Natural killer cell (primary cell): ENCODE measurements around the gene GGNBP2. TPM values are rescaled to one million over a fixed set of nuclear protein-coding genes. Genes with fewer than 3 reads are reported as not detected.

ENCODE experiments used
- ATAC-seq, 3 donors: fragments of 150-1000 bp in 2 of 3; fragments of 200-7000 bp in 1 of 3; cut with Tn5 transposase; 1 replicate in 1 of 3; 2 replicates in 2 of 3; pipeline ENCODE4 v1.10.0; 2021; ENCODE audit warnings: mild to moderate bottlenecking in 2 of 3, moderate library complexity in 2 of 3
- DNase-seq, 2 donors: peaks; one replicate each; pipeline versions ENCODE4 v3.0.0 to v3.0.0-alpha.2; 2013 to 2021; ENCODE audit warnings: mixed read lengths in 1 of 2
- H3K27ac ChIP-seq: one replicate; pipeline ENCODE4 v1.5.1; 2013; ENCODE audit warnings: mild to moderate bottlenecking, low read length
- H3K27me3 ChIP-seq: one replicate; pipeline ENCODE4 v1.6.1; 2013; ENCODE audit warnings: low read length; ENCODE audit not compliant: control insufficient read depth, insufficient read depth
- H3K36me3 ChIP-seq: one replicate; pipeline ENCODE4 v1.6.1; 2013; ENCODE audit warnings: low read length; ENCODE audit not compliant: control insufficient read depth, insufficient read depth
- H3K4me1 ChIP-seq: one replicate; pipeline ENCODE4 v1.6.1; 2013; ENCODE audit warnings: low read length; ENCODE audit not compliant: control insufficient read depth, insufficient read depth
- H3K4me3 ChIP-seq: one replicate; pipeline ENCODE4 v1.5.1; 2013; ENCODE audit warnings: low read length
- H3K9me3 ChIP-seq: one replicate; pipeline ENCODE4 v1.6.1; 2013; ENCODE audit warnings: low read length; ENCODE audit not compliant: control insufficient read depth, insufficient read depth
- H3K27ac Mint-ChIP-seq, 2 donors: one replicate each; pipeline ENCODE4 v1.8.0; 2022; ENCODE audit warnings: mild to moderate bottlenecking in 2 of 2, mixed read lengths in 2 of 2, moderate library complexity in 1 of 2
- H3K27me3 Mint-ChIP-seq, 2 donors: one replicate each; pipeline ENCODE4 v1.8.0; 2022; ENCODE audit warnings: low read depth in 2 of 2, mixed read lengths in 2 of 2
- H3K36me3 Mint-ChIP-seq: one replicate; pipeline ENCODE4 v1.8.0; 2022; ENCODE audit warnings: mixed read lengths
- H3K4me1 Mint-ChIP-seq, 2 donors: one replicate each; pipeline ENCODE4 v1.8.0; 2022; ENCODE audit warnings: mixed read lengths in 2 of 2
- H3K4me3 Mint-ChIP-seq: one replicate; pipeline ENCODE4 v1.8.0; 2022; ENCODE audit warnings: mild to moderate bottlenecking, moderate library complexity, mixed read lengths
- H3K9me3 Mint-ChIP-seq, 2 donors: one replicate each; pipeline ENCODE4 v1.8.0; 2022; ENCODE audit warnings: mixed read lengths in 2 of 2
- WGBS: methylation state at CpG from one replicate; pipeline ENCODE4 v1.1.7; 2013; ENCODE audit warnings: missing lambda C conversion rate; ENCODE audit not compliant: insufficient coverage; 5-methylcytosine and 5-hydroxymethylcytosine counted together
- intact Hi-C: fragments of 100-400 bp; cut with micrococcal nuclease; formaldehyde crosslinking; loops from one replicate; pipeline ENCODE4 v1.14.2; 2022
- total RNA-seq, 4 donors: library from RNA; stranded (reverse); fragments of 120-200 nt in 1 of 4; gene quantifications; one replicate each; pipeline versions ENCODE4 v1.2.3 to v1.2.4, GENCODE V29; 2013 to 2022
- TF ChIP-seq, protein P1 (sequence below): fragments of 200-600 bp; IDR thresholded peaks from one replicate; pipeline ENCODE4 v1.8.0; 2022; ENCODE audit warnings: antibody characterized with exemption

Gene GGNBP2
- total RNA-seq, 3 donors from 2014 or later (not counting 1 experiment from before 2014, with no cell fraction given) = 183 to 233 (median 197) TPM

DNA sequence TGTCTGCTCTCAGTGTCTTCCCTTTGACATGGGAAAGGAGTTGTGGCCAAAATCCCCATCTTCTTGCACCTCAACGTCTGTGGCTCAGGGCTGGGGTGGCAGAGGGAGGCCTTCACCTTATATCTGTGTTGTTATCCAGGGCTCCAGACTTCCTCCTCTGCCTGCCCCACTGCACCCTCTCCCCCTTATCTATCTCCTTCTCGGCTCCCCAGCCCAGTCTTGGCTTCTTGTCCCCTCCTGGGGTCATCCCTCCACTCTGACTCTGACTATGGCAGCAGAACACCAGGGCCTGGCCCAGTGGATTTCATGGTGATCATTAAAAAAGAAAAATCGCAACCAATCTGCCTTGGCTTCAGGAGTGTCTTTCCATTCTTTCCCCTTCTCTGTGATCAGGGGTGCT lies 55.7 kb downstream of the GGNBP2 start:
- H3K27me3 Mint-ChIP-seq = no peaks in the 10 kb centered on the region
- TF ChIP-seq, protein P1, sequence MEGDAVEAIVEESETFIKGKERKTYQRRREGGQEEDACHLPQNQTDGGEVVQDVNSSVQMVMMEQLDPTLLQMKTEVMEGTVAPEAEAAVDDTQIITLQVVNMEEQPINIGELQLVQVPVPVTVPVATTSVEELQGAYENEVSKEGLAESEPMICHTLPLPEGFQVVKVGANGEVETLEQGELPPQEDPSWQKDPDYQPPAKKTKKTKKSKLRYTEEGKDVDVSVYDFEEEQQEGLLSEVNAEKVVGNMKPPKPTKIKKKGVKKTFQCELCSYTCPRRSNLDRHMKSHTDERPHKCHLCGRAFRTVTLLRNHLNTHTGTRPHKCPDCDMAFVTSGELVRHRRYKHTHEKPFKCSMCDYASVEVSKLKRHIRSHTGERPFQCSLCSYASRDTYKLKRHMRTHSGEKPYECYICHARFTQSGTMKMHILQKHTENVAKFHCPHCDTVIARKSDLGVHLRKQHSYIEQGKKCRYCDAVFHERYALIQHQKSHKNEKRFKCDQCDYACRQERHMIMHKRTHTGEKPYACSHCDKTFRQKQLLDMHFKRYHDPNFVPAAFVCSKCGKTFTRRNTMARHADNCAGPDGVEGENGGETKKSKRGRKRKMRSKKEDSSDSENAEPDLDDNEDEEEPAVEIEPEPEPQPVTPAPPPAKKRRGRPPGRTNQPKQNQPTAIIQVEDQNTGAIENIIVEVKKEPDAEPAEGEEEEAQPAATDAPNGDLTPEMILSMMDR = no peak
- Histone ChIP-seq H3K4me3 (no peak overlapping the region), H3K27me3 (no peaks in the 10 kb centered on the region), H3K4me1 (peaks cover 28% of the 10 kb centered on the region), H3K9me3 (no peaks in the 10 kb centered on the region), H3K27ac (no peak overlapping the region), H3K36me3 (no peaks in the 10 kb centered on the region)
- peak overlapping the region; percentile 92 for H3K4me3 Mint-ChIP-seq
- intact Hi-C loops = loop anchor here (5.0 to 10.0 kb wide), 2 partner anchors 56 to 637 kb away; partner anchors contain the start of gene GGNBP2
- H3K27ac Mint-ChIP-seq = peak overlapping the region; percentile 84 to 93
- peaks cover 28 to 33% of the 10 kb centered on the region in 2 donors for H3K4me1 Mint-ChIP-seq
- DNase-seq (no peak), ATAC-seq (no peak)
- WGBS = 68% methylated on average over 3 of the region's 3 CpGs
- no peaks in the 10 kb centered on the region for H3K36me3 Mint-ChIP-seq
- H3K9me3 Mint-ChIP-seq = no peaks in the 10 kb centered on the region

DNA sequence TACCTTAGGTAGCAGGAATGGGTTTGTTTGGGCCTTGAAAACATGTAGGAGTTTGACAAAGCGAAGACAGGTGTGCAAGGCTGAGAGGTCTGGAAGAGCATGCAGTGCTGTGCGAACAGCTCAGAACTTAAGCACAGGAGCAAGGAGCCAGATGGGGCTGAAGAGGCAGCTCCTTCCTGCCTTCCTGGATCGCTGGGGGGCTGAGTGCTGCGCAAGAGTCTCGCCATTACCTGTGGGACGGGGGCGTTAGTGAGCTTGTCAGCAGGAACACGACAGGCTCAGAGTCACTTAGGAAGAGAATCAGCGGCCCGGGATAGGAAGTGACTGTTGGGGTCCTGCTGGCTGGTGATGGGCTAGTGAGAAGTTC lies 56.2 kb downstream of the GGNBP2 start:
- Mint-ChIP-seq H3K4me1 (peaks cover 33 to 38% of the 10 kb centered on the region in 2 donors), H3K9me3 (no peaks in the 10 kb centered on the region), H3K27ac (peak overlapping the region; percentile 84 to 93), H3K36me3 (no peaks in the 10 kb centered on the region), H3K27me3 (no peaks in the 10 kb centered on the region), H3K4me3 (peak overlapping the region; percentile 92)
- 17% methylated on average over 10 of the region's 10 CpGs for WGBS
- Histone ChIP-seq H3K27ac (peak overlapping the region; percentile 73), H3K9me3 (no peaks in the 10 kb centered on the region), H3K4me1 (peaks cover 28% of the 10 kb centered on the region), H3K36me3 (no peaks in the 10 kb centered on the region), H3K27me3 (no peaks in the 10 kb centered on the region), H3K4me3 (peak overlapping the region; percentile 96)
- intact Hi-C loops = loop anchor here (5.0 to 10.0 kb wide), 2 partner anchors 56 to 636 kb away; partner anchors contain the start of gene GGNBP2
- DNase-seq = peak in 1 of 2 donors; percentile 61
- peak in 2 of 3 donors; percentile 8 for ATAC-seq
- TF ChIP-seq, protein P1 = no peak

DNA sequence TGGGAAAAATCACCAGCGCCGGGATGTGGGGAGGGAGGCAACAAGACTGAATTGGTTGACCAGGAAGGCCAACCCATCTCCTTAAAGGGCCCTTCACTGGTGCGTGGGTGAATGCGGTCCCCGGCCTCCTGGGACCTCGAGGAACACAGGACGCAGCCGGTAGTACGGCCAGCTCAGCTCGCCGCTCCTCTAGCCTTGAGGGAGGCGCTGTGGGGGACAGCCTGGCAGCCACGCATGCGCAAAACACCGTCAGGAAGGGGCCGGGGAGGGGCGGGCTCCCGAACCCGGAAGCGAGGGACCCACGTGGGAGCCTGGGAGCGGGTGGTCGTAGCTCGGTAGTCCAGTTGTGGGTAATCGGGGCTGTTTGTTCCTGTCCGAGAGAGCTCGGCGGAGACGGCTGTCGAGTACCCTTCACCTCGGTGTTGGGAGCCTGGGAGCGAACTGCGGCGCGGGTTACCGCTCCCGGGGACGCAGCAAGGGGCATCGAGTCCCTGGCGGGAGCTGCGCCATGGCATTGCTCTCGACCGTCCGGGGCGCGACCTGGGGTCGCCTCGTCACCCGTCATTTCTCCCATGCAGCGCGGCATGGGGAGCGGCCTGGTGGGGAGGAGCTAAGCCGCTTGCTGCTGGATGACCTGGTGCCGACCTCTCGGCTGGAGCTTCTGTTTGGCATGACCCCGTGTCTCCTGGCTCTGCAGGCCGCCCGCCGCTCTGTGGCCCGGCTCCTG lies 56.7 kb downstream of the GGNBP2 start, which contains the start of gene MRM1:
Gene MRM1, plus strand, starts transcription at position 281 of the 727 bp plus-strand sequence. Its CDS starts 228 bp downstream, at position 509.
- DNase-seq = peak; percentile 84 to 95
- under 1% methylated on average over 60 of the region's 60 CpGs for WGBS
- peak within 1 kb of the TSS; percentile 92 for H3K4me3 Mint-ChIP-seq

More for the DNA sequence above, 56.7 kb downstream of the GGNBP2 start, which contains the start of gene MRM1:
- Mint-ChIP-seq H3K27me3 (no peaks in the 10 kb centered on the region), H3K36me3 (no peaks in the 10 kb centered on the region), H3K27ac (peak within 1 kb of the TSS; percentile 84 to 93), H3K4me1 (peaks cover 36 to 41% of the 10 kb centered on the region in 2 donors), H3K9me3 (no peaks in the 10 kb centered on the region)
- ATAC-seq = peak; percentile 87 to 91 (median 91)
- TF ChIP-seq, protein P1 = peak; percentile 16
- Histone ChIP-seq H3K4me3 (peak within 1 kb of the TSS; percentile 96), H3K27ac (peak within 1 kb of the TSS; percentile 73), H3K36me3 (no peaks in the 10 kb centered on the region), H3K27me3 (no peaks in the 10 kb centered on the region), H3K4me1 (peaks cover 28% of the 10 kb centered on the region), H3K9me3 (no peaks in the 10 kb centered on the region)
- intact Hi-C loops = loop anchor here (2.0 to 10.0 kb wide), 4 partner anchors 57 to 771 kb away; partner anchors contain the start of gene GGNBP2
